Keratinocyte (primary cell): ENCODE measurements around the gene WWC1. TPM values are rescaled to one million over a fixed set of nuclear protein-coding genes. Genes with fewer than 3 reads are reported as not detected.
"Not testable (repeated sequence)": the region's sequence is repeated elsewhere in the genome, so short reads cannot be mapped to it uniquely, and the experiment has no call there.

Experiments
- DNase-seq: peaks from one replicate; pipeline ENCODE4 v3.0.0-alpha.2; 2011; ENCODE audit warnings: low read depth, missing footprints, low spot score
- FAIRE-seq: peaks from 2 replicates; lab custom pipeline; 2011; peaks lifted over from hg19 to GRCh38; lab: Jason Lieb, UNC
- H2AFZ ChIP-seq: 2 replicates; pipeline ENCODE4 v1.6.0; 2012; ENCODE audit warnings: low read length, control low read depth, inconsistent platforms; ENCODE audit not compliant: control insufficient read depth
- H3K27ac ChIP-seq: 2 replicates; pipeline ENCODE4 v1.5.1; 2011; ENCODE audit warnings: low read length; ENCODE audit not compliant: control insufficient read depth, insufficient read depth
- H3K27me3 ChIP-seq: 3 replicates; pipeline ENCODE4 v1.6.0; 2011; ENCODE audit warnings: low read length; ENCODE audit not compliant: control insufficient read depth, insufficient read depth; ENCODE audit errors: extremely low read depth
- H3K36me3 ChIP-seq, 2 experiments: 2 replicates in 1 of 2; 3 replicates in 1 of 2; pipeline ENCODE4 v1.5.1; 2011; ENCODE audit warnings: low read length in 2 of 2, mild to moderate bottlenecking in 1 of 2; ENCODE audit not compliant: control insufficient read depth in 2 of 2, insufficient read depth in 2 of 2; ENCODE audit errors: extremely low read depth in 1 of 2
- H3K4me1 ChIP-seq: 3 replicates; pipeline ENCODE4 v1.5.1; 2011; ENCODE audit warnings: low read length; ENCODE audit not compliant: control insufficient read depth, insufficient read depth; ENCODE audit errors: extremely low read depth
- H3K4me2 ChIP-seq: 3 replicates; pipeline ENCODE4 v1.6.0; 2011; ENCODE audit warnings: low read depth, low read length; ENCODE audit not compliant: control insufficient read depth, insufficient read depth; ENCODE audit errors: extremely low read depth
- H3K4me3 ChIP-seq, 3 experiments: fragments of 200-600 bp in 1 of 3; sonication (generic) in 1 of 3; 2 replicates in 2 of 3; 3 replicates in 1 of 3; pipeline ENCODE4 v1.5.1; 2011 to 2016; ENCODE audit warnings: low read length in 3 of 3, mild to moderate bottlenecking in 3 of 3, control low read depth in 2 of 3, inconsistent platforms in 1 of 3, low read depth in 1 of 3, mixed read lengths in 1 of 3, mixed run types in 1 of 3, moderate library complexity in 1 of 3; ENCODE audit not compliant: control insufficient read depth in 2 of 3, insufficient read depth in 2 of 3; ENCODE audit errors: extremely low read depth in 1 of 3
- H3K79me2 ChIP-seq: 2 replicates; pipeline ENCODE4 v1.6.0; 2012; ENCODE audit warnings: low read length; ENCODE audit not compliant: control insufficient read depth, insufficient read depth
- H3K9ac ChIP-seq: 3 replicates; pipeline ENCODE4 v1.6.0; 2011; ENCODE audit warnings: low read length; ENCODE audit not compliant: control insufficient read depth, insufficient read depth; ENCODE audit errors: extremely low read depth
- H3K9me1 ChIP-seq: 3 replicates; pipeline ENCODE4 v1.6.0; 2011; ENCODE audit warnings: low read length; ENCODE audit not compliant: control insufficient read depth, insufficient read depth; ENCODE audit errors: extremely low read depth
- H3K9me3 ChIP-seq: 2 replicates; pipeline ENCODE4 v1.5.1; 2012; ENCODE audit warnings: low read depth, low read length; ENCODE audit not compliant: control insufficient read depth
- H4K20me1 ChIP-seq: 3 replicates; pipeline ENCODE4 v1.6.0; 2011; ENCODE audit warnings: low read length; ENCODE audit not compliant: control insufficient read depth, insufficient read depth; ENCODE audit errors: extremely low read depth
- CTCF ChIP-seq, 3 experiments: IDR thresholded peaks in 1 of 3; conservative IDR thresholded peaks in 1 of 3; optimal IDR thresholded peaks in 1 of 3; 2 replicates in 2 of 3; 3 replicates in 1 of 3; pipeline versions ENCODE3 to v1.5.1; 2011; ENCODE audit warnings: low read length in 3 of 3, mild to moderate bottlenecking in 3 of 3, moderate library complexity in 2 of 3, control low read depth in 1 of 3, inconsistent platforms in 1 of 3; ENCODE audit not compliant: insufficient read depth in 2 of 3; ENCODE audit errors: extremely low read depth in 1 of 3
- EZH2 ChIP-seq: IDR thresholded peaks from one replicate; pipeline ENCODE4 v1.6.1; 2012; ENCODE audit warnings: inconsistent platforms, mild to moderate bottlenecking, low read length, moderate library complexity
- dilution Hi-C: fragments of 300-500 bp; cut with MboI; formaldehyde crosslinking; loops from one replicate; pipeline ENCODE4 v1.7.0; 2020; ENCODE audit warnings: low sequenced_read_pairs; ENCODE audit not compliant: extremely low pct_ligation_motif_present
- polyA plus RNA-seq, 5 experiments: library from polyadenylated mRNA; depleted of rRNA in 3 of 5; stranded (reverse) in 3 of 5; stranded (forward) in 1 of 5; unstranded in 1 of 5; fragments of >200 nt; gene quantifications; 1 replicate in 1 of 5; 2 replicates in 3 of 5; 3 replicates in 1 of 5; pipeline versions ENCODE4 v1.2.1 to v1.2.3, GENCODE V29; 2011 to 2012; ENCODE audit warnings: missing spikeins in 2 of 5, low read depth in 1 of 5, low replicate concordance in 1 of 5

WWC1 gene
- polyA plus RNA-seq, 1 donor (not counting 4 experiments of a cell fraction or from before 2014, with no cell fraction given) = 19.8 TPM

- no peaks in the 10 kb centered on the region for H3K9me3 ChIP-seq
- peaks cover 4% of the 10 kb centered on the region for H3K4me1 ChIP-seq
- H3K9ac ChIP-seq = no peak overlapping the region
- TF ChIP-seq CTCF (optimal IDR thresholded peaks at IDR 0.05 in 1 of 3, IDR thresholded peaks at IDR 0.05 in 1 of 3, conservative IDR thresholded peaks at IDR 0.05 in 1 of 3; ENCODE audit: extremely low read depth in 1 of 3, insufficient read depth in 2 of 3, low read length in 3 of 3) (no peak), EZH2 (no peak)
- no peak overlapping the region for H3K4me2 ChIP-seq
- no peak overlapping the region for H2AFZ ChIP-seq
- dilution Hi-C loops = no loop called here
- H3K36me3 ChIP-seq = peaks cover 1 to 4% of the 10 kb centered on the region in 2 experiments
- DNase-seq = no peak
- H3K27me3 ChIP-seq = no peaks in the 10 kb centered on the region
- no peaks in the 10 kb centered on the region for H4K20me1 ChIP-seq
- peaks cover 9% of the 10 kb centered on the region for H3K9me1 ChIP-seq
- no peak for FAIRE-seq
- H3K27ac ChIP-seq = no peak overlapping the region
- H3K4me3 ChIP-seq = no peak overlapping the region
- peaks cover 65% of the 10 kb centered on the region for H3K79me2 ChIP-seq
Observed at GRCh38 chr5:168307925-168308584, 16.6 kb downstream of the WWC1 start.

- Histone ChIP-seq H3K4me1 (peaks cover 2% of the 10 kb centered on the region), H3K9me1 (peaks cover 5% of the 10 kb centered on the region), H3K4me3 (no peak overlapping the region), H3K4me2 (no peak overlapping the region), H3K9ac (no peak overlapping the region), H3K36me3 (peaks cover 1 to 4% of the 10 kb centered on the region in 2 experiments), H4K20me1 (no peaks in the 10 kb centered on the region), H3K27me3 (no peaks in the 10 kb centered on the region), H3K79me2 (peaks cover 60% of the 10 kb centered on the region), H3K9me3 (no peaks in the 10 kb centered on the region), H3K27ac (no peak overlapping the region), H2AFZ (no peak overlapping the region)
- TF ChIP-seq EZH2 (no peak), CTCF (optimal IDR thresholded peaks at IDR 0.05 in 1 of 3, IDR thresholded peaks at IDR 0.05 in 1 of 3, conservative IDR thresholded peaks at IDR 0.05 in 1 of 3; ENCODE audit: extremely low read depth in 1 of 3, insufficient read depth in 2 of 3, low read length in 3 of 3) (no peak)
- dilution Hi-C loops = no loop called here
- FAIRE-seq = no peak
- no peak for DNase-seq
Observed at GRCh38 chr5:168308976-168309598, 17.6 kb downstream of the WWC1 start.

GRCh38 chr5:168310541-168310940 lies 19.1 kb downstream of the WWC1 start:
- H3K79me2 ChIP-seq = peaks cover 53% of the 10 kb centered on the region

More at GRCh38 chr5:168310541-168310940, 19.1 kb downstream of the WWC1 start:
- dilution Hi-C loops, H3K9me1 ChIP-seq, FAIRE-seq, H3K4me2 ChIP-seq, H4K20me1 ChIP-seq, H3K9ac ChIP-seq, DNase-seq, H3K27me3 ChIP-seq, H3K4me3 ChIP-seq, H2AFZ ChIP-seq, H3K27ac ChIP-seq, H3K36me3 ChIP-seq, H3K9me3 ChIP-seq: not testable (repeated sequence)
- H3K4me1 ChIP-seq = peaks cover 15% of the 10 kb centered on the region
